ENCODE measurements around the gene GPLD1. TPM values are rescaled to one million over a fixed set of nuclear protein-coding genes. Genes with fewer than 3 reads are reported as not detected.

GPLD1 gene
- total and polyA plus RNA-seq, 4 donors: 0.45 to 3.8 (median 1.7) TPM

DNA sequence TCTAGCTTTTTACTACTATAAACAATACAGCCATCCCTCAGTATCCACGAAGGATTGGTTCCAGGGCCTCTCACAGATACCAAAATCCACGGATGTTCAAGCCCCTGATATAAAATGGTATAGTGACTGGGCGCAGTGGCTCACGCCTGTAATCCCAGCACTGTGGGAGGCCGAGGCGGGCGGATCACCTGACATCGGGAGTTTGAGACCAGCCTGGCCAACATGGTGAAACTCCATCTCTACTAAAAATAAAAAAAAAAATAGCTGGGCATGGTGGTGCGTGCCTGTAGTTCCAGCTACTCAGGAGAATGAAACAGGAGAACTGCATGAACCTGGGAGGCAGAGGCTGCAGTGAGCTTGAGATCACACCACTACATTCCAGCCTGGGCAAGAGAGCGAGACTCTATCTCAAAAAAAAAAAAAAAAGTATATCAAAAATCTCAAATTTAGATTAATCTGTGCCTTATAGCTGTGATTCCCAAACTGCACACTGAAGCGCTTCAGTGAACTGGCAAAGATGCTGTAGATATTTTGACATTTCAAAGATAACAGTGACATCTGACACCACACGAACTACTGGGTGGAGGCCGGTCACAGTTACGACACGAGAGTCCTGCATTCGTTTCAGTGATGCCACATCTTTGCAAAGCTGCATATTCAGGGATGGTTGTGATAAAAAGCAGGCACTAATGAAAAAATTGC is 48.3 kb downstream of the GPLD1 start:
- TF ChIP-seq, protein P1, sequence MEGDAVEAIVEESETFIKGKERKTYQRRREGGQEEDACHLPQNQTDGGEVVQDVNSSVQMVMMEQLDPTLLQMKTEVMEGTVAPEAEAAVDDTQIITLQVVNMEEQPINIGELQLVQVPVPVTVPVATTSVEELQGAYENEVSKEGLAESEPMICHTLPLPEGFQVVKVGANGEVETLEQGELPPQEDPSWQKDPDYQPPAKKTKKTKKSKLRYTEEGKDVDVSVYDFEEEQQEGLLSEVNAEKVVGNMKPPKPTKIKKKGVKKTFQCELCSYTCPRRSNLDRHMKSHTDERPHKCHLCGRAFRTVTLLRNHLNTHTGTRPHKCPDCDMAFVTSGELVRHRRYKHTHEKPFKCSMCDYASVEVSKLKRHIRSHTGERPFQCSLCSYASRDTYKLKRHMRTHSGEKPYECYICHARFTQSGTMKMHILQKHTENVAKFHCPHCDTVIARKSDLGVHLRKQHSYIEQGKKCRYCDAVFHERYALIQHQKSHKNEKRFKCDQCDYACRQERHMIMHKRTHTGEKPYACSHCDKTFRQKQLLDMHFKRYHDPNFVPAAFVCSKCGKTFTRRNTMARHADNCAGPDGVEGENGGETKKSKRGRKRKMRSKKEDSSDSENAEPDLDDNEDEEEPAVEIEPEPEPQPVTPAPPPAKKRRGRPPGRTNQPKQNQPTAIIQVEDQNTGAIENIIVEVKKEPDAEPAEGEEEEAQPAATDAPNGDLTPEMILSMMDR (IDR thresholded peaks at IDR 0.05; ENCODE audit: control extremely low read depth, extremely low read depth): no peak
- peaks cover 0 to 1% (median 0%) of the 10 kb centered on the region in 4 donors for H3K36me3 ChIP-seq (ENCODE audit: control insufficient read depth in 4 of 4, insufficient read depth in 4 of 4, low read length in 4 of 4)
- no peaks in the 10 kb centered on the region for H3K27me3 ChIP-seq (ENCODE audit: control insufficient read depth in 3 of 3, insufficient read depth in 3 of 3, low read length in 2 of 3)
- H3K9me3 ChIP-seq (ENCODE audit: control insufficient read depth in 4 of 4, insufficient read depth in 3 of 4, low read length in 3 of 4): no peaks in the 10 kb centered on the region
- no peaks in the 10 kb centered on the region for H3K4me1 ChIP-seq (ENCODE audit: control insufficient read depth in 5 of 5, insufficient read depth in 5 of 5, low read length in 5 of 5)
- H3K9ac ChIP-seq (ENCODE audit: insufficient read depth in 1 of 2, low read length in 2 of 2): no peak overlapping the region
- ATAC-seq (ENCODE audit: insufficient read depth, low FRiP score): no peak
- WGBS, 2 donors: 79 to 83% methylated on average over 16 of the region's 16 CpGs
- no peak overlapping the region for H3K4me3 ChIP-seq
- DNase-seq: no peak
- no peak overlapping the region for H3K27ac ChIP-seq (ENCODE audit: low read depth in 1 of 2, low read length in 1 of 2)

DNA sequence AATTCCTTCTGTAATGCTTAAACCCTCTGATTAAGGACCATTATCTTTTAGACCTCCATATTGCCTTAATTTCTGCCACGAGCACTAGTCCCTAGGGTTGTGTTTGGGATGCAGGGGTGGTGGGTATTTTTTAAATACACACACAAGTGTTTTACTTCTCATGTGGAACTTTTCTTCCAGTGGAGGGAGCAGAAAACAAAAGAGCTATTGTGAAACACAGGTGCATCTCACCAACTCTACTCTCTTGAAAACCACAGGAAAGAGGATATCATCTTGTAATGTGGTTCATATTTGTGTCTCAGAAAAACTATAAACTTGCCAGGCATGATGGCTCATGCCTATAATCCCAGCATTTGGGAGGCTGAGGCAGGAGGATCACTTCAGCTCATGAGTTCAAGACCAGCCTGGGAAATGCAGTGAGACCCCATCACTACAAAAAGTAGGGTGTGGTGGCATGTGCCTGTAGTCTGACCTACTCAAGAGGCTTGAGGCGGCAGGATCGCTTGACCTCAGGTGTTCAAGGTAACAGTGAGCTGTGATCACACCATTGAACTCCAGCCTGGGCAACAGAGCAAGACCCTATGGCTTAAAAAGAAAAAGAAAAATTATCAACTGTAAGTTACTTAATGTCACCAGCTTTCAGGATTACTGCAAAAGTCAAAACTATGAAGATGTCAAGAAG is 49.4 kb downstream of the GPLD1 start:
- ATAC-seq (ENCODE audit: insufficient read depth, low FRiP score): no peak
- Histone ChIP-seq H3K4me3 (no peak overlapping the region), H3K27ac (ENCODE audit: low read depth in 1 of 2, low read length in 1 of 2) (no peak overlapping the region), H3K36me3 (ENCODE audit: control insufficient read depth in 4 of 4, insufficient read depth in 4 of 4, low read length in 4 of 4) (peaks cover 0 to 1% (median 0%) of the 10 kb centered on the region in 4 donors), H3K4me1 (ENCODE audit: control insufficient read depth in 5 of 5, insufficient read depth in 5 of 5, low read length in 5 of 5) (no peaks in the 10 kb centered on the region), H3K27me3 (ENCODE audit: control insufficient read depth in 3 of 3, insufficient read depth in 3 of 3, low read length in 2 of 3) (no peaks in the 10 kb centered on the region), H3K9me3 (ENCODE audit: control insufficient read depth in 4 of 4, insufficient read depth in 3 of 4, low read length in 3 of 4) (no peaks in the 10 kb centered on the region), H3K9ac (ENCODE audit: insufficient read depth in 1 of 2, low read length in 2 of 2) (no peak overlapping the region)
- 93 to 94% methylated on average over 3 of the region's 3 CpGs for WGBS, 2 donors
- no peak for DNase-seq
- TF ChIP-seq, protein P1 (IDR thresholded peaks at IDR 0.05; ENCODE audit: control extremely low read depth, extremely low read depth): no peak

DNA sequence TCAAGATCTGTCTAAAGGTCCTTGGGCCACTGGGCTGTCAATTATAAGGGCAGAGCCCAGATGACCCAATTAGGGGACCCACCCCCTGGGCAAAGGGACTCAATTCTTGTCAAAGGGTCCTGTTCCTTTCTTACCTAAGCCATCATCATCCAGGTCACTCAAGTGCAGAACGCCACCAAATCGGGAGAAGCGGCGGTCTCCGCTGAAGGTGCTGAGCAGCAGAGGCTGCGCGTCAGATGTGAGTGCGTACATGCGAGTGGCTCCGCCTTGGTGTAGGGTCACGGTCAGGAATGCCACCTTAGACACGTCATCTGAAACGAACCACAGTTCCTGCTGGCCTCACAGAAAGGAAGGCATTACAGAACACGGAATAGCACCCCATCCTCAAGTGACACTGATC is 52.4 kb downstream of the GPLD1 start:
- 89 to 94% methylated on average over 14 of the region's 14 CpGs for WGBS, 2 donors
- Histone ChIP-seq H3K27me3 (ENCODE audit: control insufficient read depth in 3 of 3, insufficient read depth in 3 of 3, low read length in 2 of 3) (no peaks in the 10 kb centered on the region), H3K36me3 (ENCODE audit: control insufficient read depth in 4 of 4, insufficient read depth in 4 of 4, low read length in 4 of 4) (peaks cover 0 to 1% (median under 1%) of the 10 kb centered on the region in 4 donors), H3K4me1 (ENCODE audit: control insufficient read depth in 5 of 5, insufficient read depth in 5 of 5, low read length in 5 of 5) (no peaks in the 10 kb centered on the region), H3K9me3 (ENCODE audit: control insufficient read depth in 4 of 4, insufficient read depth in 3 of 4, low read length in 3 of 4) (no peaks in the 10 kb centered on the region), H3K27ac (ENCODE audit: low read depth in 1 of 2, low read length in 1 of 2) (no peak overlapping the region), H3K9ac (ENCODE audit: insufficient read depth in 1 of 2, low read length in 2 of 2) (no peak overlapping the region), H3K4me3 (no peak overlapping the region)
- no peak for ATAC-seq (ENCODE audit: insufficient read depth, low FRiP score)
- DNase-seq: no peak
- TF ChIP-seq, protein P1 (IDR thresholded peaks at IDR 0.05; ENCODE audit: control extremely low read depth, extremely low read depth): no peak

Data from lung (tissue), 12 donors.